CD14-positive monocyte (primary cell): ENCODE measurements around the gene PAM16. TPM values are rescaled to one million over a fixed set of nuclear protein-coding genes. Genes with fewer than 3 reads are reported as not detected.
A peak's percentile ranks its signal among the peaks of the same experiment; 100 is the strongest.

Experiments
- DNase-seq, 3 donors: peaks; one replicate each; pipeline ENCODE4 v3.0.0-alpha.2; 2011 to 2022
- H2AFZ ChIP-seq: 2 replicates; pipeline ENCODE4 v1.6.0; 2012; ENCODE audit warnings: mild to moderate bottlenecking, low read depth, low read length, inconsistent platforms; ENCODE audit not compliant: insufficient read depth, poor library complexity, severe bottlenecking
- H3K27ac ChIP-seq, 2 donors: 1 replicate in 1 of 2; 2 replicates in 1 of 2; pipeline ENCODE4 v1.5.1; 2012 to 2013; ENCODE audit warnings: low read length in 2 of 2, control low read depth in 1 of 2, inconsistent platforms in 1 of 2, low read depth in 1 of 2, mild to moderate bottlenecking in 1 of 2
- H3K27me3 ChIP-seq, 2 donors: one replicate each; pipeline versions ENCODE4 v1.6.0 to v1.6.1; 2011 to 2013; ENCODE audit warnings: low read length in 2 of 2; ENCODE audit not compliant: control insufficient read depth in 2 of 2, insufficient read depth in 2 of 2
- H3K36me3 ChIP-seq, 2 donors: replicated peaks in 1 of 2; 1 replicate in 1 of 2; 2 replicates in 1 of 2; pipeline versions ENCODE4 v1.5.1 to v1.6.1; 2012 to 2013; ENCODE audit warnings: low read length in 2 of 2, control low read depth in 1 of 2, inconsistent platforms in 1 of 2, mild to moderate bottlenecking in 1 of 2; ENCODE audit not compliant: insufficient read depth in 2 of 2, control insufficient read depth in 1 of 2
- H3K4me1 ChIP-seq, 2 donors: 1 replicate in 1 of 2; 2 replicates in 1 of 2; pipeline versions ENCODE4 v1.5.1 to v1.6.1; 2012 to 2013; ENCODE audit warnings: low read length in 2 of 2, control low read depth in 1 of 2, inconsistent platforms in 1 of 2, mild to moderate bottlenecking in 1 of 2, moderate library complexity in 1 of 2; ENCODE audit not compliant: insufficient read depth in 2 of 2, control insufficient read depth in 1 of 2
- H3K4me2 ChIP-seq: replicated peaks from 2 replicates; pipeline ENCODE3; 2012; ENCODE audit warnings: low read length, moderate library complexity, mild to moderate bottlenecking; ENCODE audit not compliant: poor library complexity, severe bottlenecking; ENCODE audit errors: extremely low read depth
- H3K4me3 ChIP-seq, 3 experiments: fragments of 200-600 bp in 1 of 3; sonication (generic) in 1 of 3; replicated peaks in 1 of 3; 1 replicate in 2 of 3; 2 replicates in 1 of 3; pipeline ENCODE4 v1.5.1; 2011 to 2013; ENCODE audit warnings: low read length in 3 of 3, mild to moderate bottlenecking in 3 of 3, control low read depth in 2 of 3, low read depth in 2 of 3, inconsistent platforms in 1 of 3, moderate library complexity in 1 of 3
- H3K79me2 ChIP-seq: 2 replicates; pipeline ENCODE4 v1.6.0; 2012; ENCODE audit warnings: mild to moderate bottlenecking, control low read depth, inconsistent platforms, low read length, moderate library complexity; ENCODE audit not compliant: insufficient read depth
- H3K9ac ChIP-seq: 2 replicates; pipeline ENCODE4 v1.6.0; 2017; ENCODE audit warnings: low read length, mild to moderate bottlenecking; ENCODE audit not compliant: insufficient read depth, poor library complexity, severe bottlenecking
- H3K9me3 ChIP-seq, 2 donors: replicated peaks in 1 of 2; 1 replicate in 1 of 2; 2 replicates in 1 of 2; pipeline versions ENCODE4 v1.5.1 to v1.6.1; 2012 to 2013; ENCODE audit warnings: low read length in 2 of 2, control low read depth in 1 of 2; ENCODE audit not compliant: control insufficient read depth in 1 of 2, insufficient read depth in 1 of 2
- H4K20me1 ChIP-seq: 2 replicates; pipeline ENCODE4 v1.6.0; 2012; ENCODE audit warnings: mild to moderate bottlenecking, low read length, control low read depth, moderate library complexity; ENCODE audit not compliant: insufficient read depth
- H3K27ac Mint-ChIP-seq, 7 donors: one replicate each; pipeline ENCODE4 v1.8.0; 2020; ENCODE audit warnings: mild to moderate bottlenecking in 7 of 7, mixed read lengths in 7 of 7, moderate library complexity in 6 of 7, inconsistent platforms in 2 of 7
- H3K27me3 Mint-ChIP-seq, 3 donors: one replicate each; pipeline ENCODE4 v1.8.0; 2021 to 2022; ENCODE audit warnings: low read depth in 3 of 3, mild to moderate bottlenecking in 3 of 3, mixed read lengths in 3 of 3, moderate library complexity in 3 of 3, inconsistent platforms in 1 of 3
- H3K36me3 Mint-ChIP-seq, 2 donors: one replicate each; pipeline ENCODE4 v1.8.0; 2020; ENCODE audit warnings: mixed read lengths in 2 of 2, inconsistent platforms in 1 of 2, mild to moderate bottlenecking in 1 of 2
- H3K4me1 Mint-ChIP-seq: one replicate; pipeline ENCODE4 v1.8.0; 2020; ENCODE audit warnings: mild to moderate bottlenecking, mixed read lengths
- H3K4me3 Mint-ChIP-seq, 2 donors: one replicate each; pipeline ENCODE4 v1.8.0; 2020; ENCODE audit warnings: mild to moderate bottlenecking in 2 of 2, mixed read lengths in 2 of 2, moderate library complexity in 1 of 2
- H3K9me3 Mint-ChIP-seq, 7 donors: one replicate each; pipeline ENCODE4 v1.8.0; 2020 to 2022; ENCODE audit warnings: mixed read lengths in 7 of 7, mild to moderate bottlenecking in 6 of 7, moderate library complexity in 6 of 7, inconsistent platforms in 2 of 7
- WGBS: methylation state at CpG from one replicate; pipeline ENCODE4 v1.1.5; 2013; ENCODE audit warnings: missing lambda C conversion rate; ENCODE audit not compliant: insufficient coverage; 5-methylcytosine and 5-hydroxymethylcytosine counted together
- intact Hi-C, 2 donors: fragments of 100-400 bp; cut with micrococcal nuclease; formaldehyde crosslinking; loops; one replicate each; pipeline versions ENCODE4 v1.15.0 to v1.15.1; 2023
- polyA plus RNA-seq, 3 donors: library from polyadenylated mRNA; depleted of rRNA in 1 of 3; unstranded in 2 of 3; stranded (reverse) in 1 of 3; fragments of 300-500 nt in 2 of 3; fragments of >200 nt in 1 of 3; fragmentation: Illumina TruSeq in 2 of 3; gene quantifications; 1 replicate in 2 of 3; 2 replicates in 1 of 3; pipeline ENCODE4 v1.2.3, GENCODE V29; 2012 to 2021
- TF ChIP-seq, protein P1 (sequence below): fragments of 200-600 bp; IDR thresholded peaks from one replicate; pipeline ENCODE4 v1.8.0; 2022; ENCODE audit warnings: antibody characterized with exemption, mild to moderate bottlenecking

Gene PAM16
- polyA plus RNA-seq, 3 donors = 34.3 to 37.6 (median 34.7) TPM

DNA sequence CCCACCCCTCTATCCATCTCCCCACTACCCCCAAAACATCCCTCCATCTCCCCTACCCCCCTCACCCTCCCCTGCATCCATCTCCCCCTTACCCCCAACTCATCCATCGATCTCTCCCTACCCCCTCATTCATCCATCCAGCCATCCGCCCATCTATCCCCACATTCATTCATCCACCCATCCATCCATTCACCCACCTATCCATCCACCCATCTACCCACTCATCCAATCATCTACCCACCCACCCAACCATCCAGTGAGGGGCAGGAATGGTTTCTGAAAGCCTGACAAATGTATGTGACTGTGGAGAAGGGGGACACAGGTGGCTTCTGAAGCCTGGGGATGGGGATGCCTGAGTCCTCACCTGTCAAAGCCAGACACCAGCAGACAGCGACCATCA is 8.8 kb upstream of the PAM16 start:
- intact Hi-C loops = no loop called here
- Mint-ChIP-seq H3K27ac (peak overlapping the region in 2 of 7 donors; percentile 24 to 61), H3K36me3 (peaks cover 64 to 97% of the 10 kb centered on the region in 2 donors), H3K4me1 (no peaks in the 10 kb centered on the region), H3K9me3 (no peaks in the 10 kb centered on the region), H3K4me3 (no peak overlapping the region), H3K27me3 (peaks cover 1% of the 10 kb centered on the region in 3 donors)
- 83% methylated on average over 2 of the region's 3 CpGs for WGBS
- Histone ChIP-seq H3K9me3 (no peaks in the 10 kb centered on the region), H3K4me3 (no peak overlapping the region), H3K79me2 (no peaks in the 10 kb centered on the region), H3K27me3 (no peaks in the 10 kb centered on the region), H3K4me1 (no peaks in the 10 kb centered on the region), H3K4me2 (no peak overlapping the region), H3K9ac (no peak overlapping the region), H3K27ac (peak overlapping the region in 1 of 2 donors; percentile 8), H2AFZ (no peak overlapping the region), H3K36me3 (peaks cover 78 to 93% of the 10 kb centered on the region in 2 donors), H4K20me1 (peaks cover 81% of the 10 kb centered on the region)
- TF ChIP-seq, protein P1, sequence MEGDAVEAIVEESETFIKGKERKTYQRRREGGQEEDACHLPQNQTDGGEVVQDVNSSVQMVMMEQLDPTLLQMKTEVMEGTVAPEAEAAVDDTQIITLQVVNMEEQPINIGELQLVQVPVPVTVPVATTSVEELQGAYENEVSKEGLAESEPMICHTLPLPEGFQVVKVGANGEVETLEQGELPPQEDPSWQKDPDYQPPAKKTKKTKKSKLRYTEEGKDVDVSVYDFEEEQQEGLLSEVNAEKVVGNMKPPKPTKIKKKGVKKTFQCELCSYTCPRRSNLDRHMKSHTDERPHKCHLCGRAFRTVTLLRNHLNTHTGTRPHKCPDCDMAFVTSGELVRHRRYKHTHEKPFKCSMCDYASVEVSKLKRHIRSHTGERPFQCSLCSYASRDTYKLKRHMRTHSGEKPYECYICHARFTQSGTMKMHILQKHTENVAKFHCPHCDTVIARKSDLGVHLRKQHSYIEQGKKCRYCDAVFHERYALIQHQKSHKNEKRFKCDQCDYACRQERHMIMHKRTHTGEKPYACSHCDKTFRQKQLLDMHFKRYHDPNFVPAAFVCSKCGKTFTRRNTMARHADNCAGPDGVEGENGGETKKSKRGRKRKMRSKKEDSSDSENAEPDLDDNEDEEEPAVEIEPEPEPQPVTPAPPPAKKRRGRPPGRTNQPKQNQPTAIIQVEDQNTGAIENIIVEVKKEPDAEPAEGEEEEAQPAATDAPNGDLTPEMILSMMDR = no peak
- DNase-seq = no peak

DNA sequence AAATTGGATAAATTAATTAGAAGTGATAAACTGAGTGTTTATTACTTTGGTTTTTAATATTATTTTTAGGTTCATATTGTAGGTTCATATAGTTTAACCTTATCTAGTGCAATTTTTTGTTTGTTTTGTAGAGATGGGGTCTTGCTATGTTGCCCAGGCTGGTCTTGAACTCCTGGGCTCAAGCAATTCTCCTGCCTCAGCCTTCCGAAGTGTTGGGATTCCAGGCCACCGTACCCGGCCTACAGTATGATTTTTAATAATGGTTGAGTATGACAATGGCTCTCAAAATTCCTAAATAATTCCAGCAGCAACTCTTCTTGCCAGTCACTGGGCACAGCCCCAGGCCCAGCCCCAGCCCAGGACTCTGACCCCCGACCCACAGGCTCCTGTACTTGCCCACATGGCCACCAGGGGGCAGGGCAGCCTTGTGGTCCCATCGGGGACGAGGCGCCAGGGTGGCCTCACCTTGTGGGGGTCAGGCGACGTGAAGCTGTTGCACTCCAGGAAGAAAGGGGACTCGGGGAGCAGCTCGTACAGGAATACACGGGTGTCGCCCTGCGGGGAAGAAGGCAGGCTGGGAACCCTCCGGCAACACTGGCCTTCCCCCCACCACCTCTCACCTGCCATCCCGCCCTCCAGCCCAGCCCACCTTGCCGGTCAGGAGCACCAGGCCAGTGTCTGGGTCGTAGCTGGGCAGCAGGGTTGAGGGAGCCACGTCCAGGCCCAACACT is 7.9 kb upstream of the PAM16 start:
- DNase-seq = peak in 2 of 3 donors; percentile 27 to 51
- Histone ChIP-seq H4K20me1 (peaks cover 77% of the 10 kb centered on the region), H3K4me3 (no peak overlapping the region), H3K79me2 (no peaks in the 10 kb centered on the region), H3K27ac (no peak overlapping the region), H3K27me3 (no peaks in the 10 kb centered on the region), H3K36me3 (peaks cover 78 to 93% of the 10 kb centered on the region in 2 donors), H3K4me1 (no peaks in the 10 kb centered on the region), H3K4me2 (no peak overlapping the region), H2AFZ (no peak overlapping the region), H3K9me3 (no peaks in the 10 kb centered on the region), H3K9ac (no peak overlapping the region)
- intact Hi-C loops = no loop called here
- TF ChIP-seq, protein P1 = peak; percentile 99
- 81% methylated on average over 12 of the region's 19 CpGs for WGBS
- Mint-ChIP-seq H3K4me1 (no peaks in the 10 kb centered on the region), H3K27me3 (peaks cover 1% of the 10 kb centered on the region in 3 donors), H3K27ac (peak overlapping the region in 2 of 7 donors; percentile 58 to 79), H3K36me3 (peaks cover 67 to 97% of the 10 kb centered on the region in 2 donors), H3K9me3 (no peaks in the 10 kb centered on the region), H3K4me3 (no peak overlapping the region)
